Neural cell (in vitro differentiated cells): ENCODE data around the gene PPM1B.

Experiments
- EP300 ChIP-seq: fragments of 450-650 bp; conservative IDR thresholded peaks from 2 replicates; pipeline ENCODE4 v1.6.1; 2014; ENCODE audit warnings: antibody characterized with exemption, mild to moderate bottlenecking, moderate library complexity; ENCODE audit not compliant: poor library complexity, severe bottlenecking
- EZH2 ChIP-seq: fragments of 200-600, 300-800 bp; shearing (Covaris generic), sonication (generic); IDR thresholded peaks from 2 replicates; pipeline ENCODE4 v1.6.1; 2014; ENCODE audit warnings: antibody characterized with exemption, low read length, borderline replicate concordance, mild to moderate bottlenecking; ENCODE audit not compliant: insufficient read depth, poor library complexity, severe bottlenecking
- MXI1 ChIP-seq: fragments of 450-650 bp; conservative IDR thresholded peaks from 2 replicates; pipeline ENCODE4 v1.6.1; 2014; ENCODE audit warnings: antibody characterized with exemption, mild to moderate bottlenecking; ENCODE audit not compliant: poor library complexity, severe bottlenecking
- POLR2AphosphoS5 ChIP-seq: IDR thresholded peaks from 2 replicates; pipeline ENCODE4 v1.6.1; 2012
- TF ChIP-seq, protein P1 (sequence below): fragments of 450-650 bp; IDR thresholded peaks from 2 replicates; pipeline ENCODE4 v1.5.1; 2014; ENCODE audit warnings: antibody characterized with exemption, mild to moderate bottlenecking, moderate library complexity; ENCODE audit not compliant: poor library complexity, severe bottlenecking
- TF ChIP-seq, protein P2 (sequence below): IDR thresholded peaks from 2 replicates; pipeline ENCODE4 v1.6.1; 2012; ENCODE audit warnings: borderline replicate concordance

DNA sequence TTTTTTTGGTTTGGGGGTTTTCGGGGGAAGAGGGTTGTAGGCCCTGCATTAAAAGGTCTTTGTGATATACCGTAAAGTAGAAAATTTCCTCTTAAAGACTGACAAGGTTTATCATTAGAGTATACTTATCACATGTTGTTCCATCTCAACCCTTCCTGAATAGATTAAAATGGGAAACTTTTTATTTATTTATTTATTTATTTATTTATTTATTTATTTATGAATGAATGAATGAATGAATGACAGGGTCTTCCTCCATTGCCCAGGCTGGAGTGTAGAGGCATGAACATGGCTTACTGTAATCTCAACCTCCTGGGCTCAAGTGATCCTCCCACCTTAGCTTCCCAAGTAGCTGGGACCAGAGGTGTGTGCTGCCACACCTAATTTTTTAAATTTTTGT, 58.1 kb downstream of the PPM1B start:
- TF ChIP-seq, protein P1, sequence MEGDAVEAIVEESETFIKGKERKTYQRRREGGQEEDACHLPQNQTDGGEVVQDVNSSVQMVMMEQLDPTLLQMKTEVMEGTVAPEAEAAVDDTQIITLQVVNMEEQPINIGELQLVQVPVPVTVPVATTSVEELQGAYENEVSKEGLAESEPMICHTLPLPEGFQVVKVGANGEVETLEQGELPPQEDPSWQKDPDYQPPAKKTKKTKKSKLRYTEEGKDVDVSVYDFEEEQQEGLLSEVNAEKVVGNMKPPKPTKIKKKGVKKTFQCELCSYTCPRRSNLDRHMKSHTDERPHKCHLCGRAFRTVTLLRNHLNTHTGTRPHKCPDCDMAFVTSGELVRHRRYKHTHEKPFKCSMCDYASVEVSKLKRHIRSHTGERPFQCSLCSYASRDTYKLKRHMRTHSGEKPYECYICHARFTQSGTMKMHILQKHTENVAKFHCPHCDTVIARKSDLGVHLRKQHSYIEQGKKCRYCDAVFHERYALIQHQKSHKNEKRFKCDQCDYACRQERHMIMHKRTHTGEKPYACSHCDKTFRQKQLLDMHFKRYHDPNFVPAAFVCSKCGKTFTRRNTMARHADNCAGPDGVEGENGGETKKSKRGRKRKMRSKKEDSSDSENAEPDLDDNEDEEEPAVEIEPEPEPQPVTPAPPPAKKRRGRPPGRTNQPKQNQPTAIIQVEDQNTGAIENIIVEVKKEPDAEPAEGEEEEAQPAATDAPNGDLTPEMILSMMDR = no peak
- TF ChIP-seq, protein P2, sequence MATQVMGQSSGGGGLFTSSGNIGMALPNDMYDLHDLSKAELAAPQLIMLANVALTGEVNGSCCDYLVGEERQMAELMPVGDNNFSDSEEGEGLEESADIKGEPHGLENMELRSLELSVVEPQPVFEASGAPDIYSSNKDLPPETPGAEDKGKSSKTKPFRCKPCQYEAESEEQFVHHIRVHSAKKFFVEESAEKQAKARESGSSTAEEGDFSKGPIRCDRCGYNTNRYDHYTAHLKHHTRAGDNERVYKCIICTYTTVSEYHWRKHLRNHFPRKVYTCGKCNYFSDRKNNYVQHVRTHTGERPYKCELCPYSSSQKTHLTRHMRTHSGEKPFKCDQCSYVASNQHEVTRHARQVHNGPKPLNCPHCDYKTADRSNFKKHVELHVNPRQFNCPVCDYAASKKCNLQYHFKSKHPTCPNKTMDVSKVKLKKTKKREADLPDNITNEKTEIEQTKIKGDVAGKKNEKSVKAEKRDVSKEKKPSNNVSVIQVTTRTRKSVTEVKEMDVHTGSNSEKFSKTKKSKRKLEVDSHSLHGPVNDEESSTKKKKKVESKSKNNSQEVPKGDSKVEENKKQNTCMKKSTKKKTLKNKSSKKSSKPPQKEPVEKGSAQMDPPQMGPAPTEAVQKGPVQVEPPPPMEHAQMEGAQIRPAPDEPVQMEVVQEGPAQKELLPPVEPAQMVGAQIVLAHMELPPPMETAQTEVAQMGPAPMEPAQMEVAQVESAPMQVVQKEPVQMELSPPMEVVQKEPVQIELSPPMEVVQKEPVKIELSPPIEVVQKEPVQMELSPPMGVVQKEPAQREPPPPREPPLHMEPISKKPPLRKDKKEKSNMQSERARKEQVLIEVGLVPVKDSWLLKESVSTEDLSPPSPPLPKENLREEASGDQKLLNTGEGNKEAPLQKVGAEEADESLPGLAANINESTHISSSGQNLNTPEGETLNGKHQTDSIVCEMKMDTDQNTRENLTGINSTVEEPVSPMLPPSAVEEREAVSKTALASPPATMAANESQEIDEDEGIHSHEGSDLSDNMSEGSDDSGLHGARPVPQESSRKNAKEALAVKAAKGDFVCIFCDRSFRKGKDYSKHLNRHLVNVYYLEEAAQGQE = no peak
- TF ChIP-seq EZH2 (no peak), MXI1 (no peak), POLR2AphosphoS5 (no peak), EP300 (no peak)
